ENCODE measurements around the gene GPHN. TPM values are rescaled to one million over a fixed set of nuclear protein-coding genes. Genes with fewer than 3 reads are reported as not detected.

GPHN gene
- total RNA-seq, 1 experiment from 2014 or later, result 18.1 TPM

DNA sequence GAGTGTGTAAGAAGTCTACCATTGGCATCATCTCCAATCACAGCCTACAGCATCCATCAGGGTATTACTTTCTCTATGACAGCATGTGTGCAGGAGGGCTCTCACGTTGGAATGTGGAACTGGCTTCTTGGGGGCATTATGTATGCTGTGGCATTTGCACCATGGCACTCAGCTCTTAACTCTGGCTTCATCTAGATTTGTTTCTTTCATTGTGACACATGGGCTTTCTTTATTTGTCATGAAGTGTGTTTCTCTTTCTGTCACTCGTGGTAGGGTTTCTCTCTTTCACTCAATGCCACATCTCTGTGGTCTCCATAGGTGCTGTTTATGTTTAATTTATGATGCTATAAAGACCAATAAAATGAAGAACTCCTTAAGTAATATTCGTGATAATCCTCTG lies 490.1 kb downstream of the GPHN start (continued):
- TF ChIP-seq, protein P1, sequence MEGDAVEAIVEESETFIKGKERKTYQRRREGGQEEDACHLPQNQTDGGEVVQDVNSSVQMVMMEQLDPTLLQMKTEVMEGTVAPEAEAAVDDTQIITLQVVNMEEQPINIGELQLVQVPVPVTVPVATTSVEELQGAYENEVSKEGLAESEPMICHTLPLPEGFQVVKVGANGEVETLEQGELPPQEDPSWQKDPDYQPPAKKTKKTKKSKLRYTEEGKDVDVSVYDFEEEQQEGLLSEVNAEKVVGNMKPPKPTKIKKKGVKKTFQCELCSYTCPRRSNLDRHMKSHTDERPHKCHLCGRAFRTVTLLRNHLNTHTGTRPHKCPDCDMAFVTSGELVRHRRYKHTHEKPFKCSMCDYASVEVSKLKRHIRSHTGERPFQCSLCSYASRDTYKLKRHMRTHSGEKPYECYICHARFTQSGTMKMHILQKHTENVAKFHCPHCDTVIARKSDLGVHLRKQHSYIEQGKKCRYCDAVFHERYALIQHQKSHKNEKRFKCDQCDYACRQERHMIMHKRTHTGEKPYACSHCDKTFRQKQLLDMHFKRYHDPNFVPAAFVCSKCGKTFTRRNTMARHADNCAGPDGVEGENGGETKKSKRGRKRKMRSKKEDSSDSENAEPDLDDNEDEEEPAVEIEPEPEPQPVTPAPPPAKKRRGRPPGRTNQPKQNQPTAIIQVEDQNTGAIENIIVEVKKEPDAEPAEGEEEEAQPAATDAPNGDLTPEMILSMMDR (IDR thresholded peaks at IDR 0.05), result no peak
- TF ChIP-seq, protein P2, sequence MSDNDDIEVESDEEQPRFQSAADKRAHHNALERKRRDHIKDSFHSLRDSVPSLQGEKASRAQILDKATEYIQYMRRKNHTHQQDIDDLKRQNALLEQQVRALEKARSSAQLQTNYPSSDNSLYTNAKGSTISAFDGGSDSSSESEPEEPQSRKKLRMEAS (CRISPR knock-in tag; IDR thresholded peaks at IDR 0.05), result no peak
- TF ChIP-seq, protein P3, sequence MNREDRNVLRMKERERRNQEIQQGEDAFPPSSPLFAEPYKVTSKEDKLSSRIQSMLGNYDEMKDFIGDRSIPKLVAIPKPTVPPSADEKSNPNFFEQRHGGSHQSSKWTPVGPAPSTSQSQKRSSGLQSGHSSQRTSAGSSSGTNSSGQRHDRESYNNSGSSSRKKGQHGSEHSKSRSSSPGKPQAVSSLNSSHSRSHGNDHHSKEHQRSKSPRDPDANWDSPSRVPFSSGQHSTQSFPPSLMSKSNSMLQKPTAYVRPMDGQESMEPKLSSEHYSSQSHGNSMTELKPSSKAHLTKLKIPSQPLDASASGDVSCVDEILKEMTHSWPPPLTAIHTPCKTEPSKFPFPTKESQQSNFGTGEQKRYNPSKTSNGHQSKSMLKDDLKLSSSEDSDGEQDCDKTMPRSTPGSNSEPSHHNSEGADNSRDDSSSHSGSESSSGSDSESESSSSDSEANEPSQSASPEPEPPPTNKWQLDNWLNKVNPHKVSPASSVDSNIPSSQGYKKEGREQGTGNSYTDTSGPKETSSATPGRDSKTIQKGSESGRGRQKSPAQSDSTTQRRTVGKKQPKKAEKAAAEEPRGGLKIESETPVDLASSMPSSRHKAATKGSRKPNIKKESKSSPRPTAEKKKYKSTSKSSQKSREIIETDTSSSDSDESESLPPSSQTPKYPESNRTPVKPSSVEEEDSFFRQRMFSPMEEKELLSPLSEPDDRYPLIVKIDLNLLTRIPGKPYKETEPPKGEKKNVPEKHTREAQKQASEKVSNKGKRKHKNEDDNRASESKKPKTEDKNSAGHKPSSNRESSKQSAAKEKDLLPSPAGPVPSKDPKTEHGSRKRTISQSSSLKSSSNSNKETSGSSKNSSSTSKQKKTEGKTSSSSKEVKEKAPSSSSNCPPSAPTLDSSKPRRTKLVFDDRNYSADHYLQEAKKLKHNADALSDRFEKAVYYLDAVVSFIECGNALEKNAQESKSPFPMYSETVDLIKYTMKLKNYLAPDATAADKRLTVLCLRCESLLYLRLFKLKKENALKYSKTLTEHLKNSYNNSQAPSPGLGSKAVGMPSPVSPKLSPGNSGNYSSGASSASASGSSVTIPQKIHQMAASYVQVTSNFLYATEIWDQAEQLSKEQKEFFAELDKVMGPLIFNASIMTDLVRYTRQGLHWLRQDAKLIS (CRISPR knock-in tag; IDR thresholded peaks at IDR 0.05; ENCODE audit: borderline replicate concordance), result no peak
- TF ChIP-seq KAT7 (CRISPR knock-in tag; IDR thresholded peaks at IDR 0.05; ENCODE audit: borderline replicate concordance), result no peak

DNA sequence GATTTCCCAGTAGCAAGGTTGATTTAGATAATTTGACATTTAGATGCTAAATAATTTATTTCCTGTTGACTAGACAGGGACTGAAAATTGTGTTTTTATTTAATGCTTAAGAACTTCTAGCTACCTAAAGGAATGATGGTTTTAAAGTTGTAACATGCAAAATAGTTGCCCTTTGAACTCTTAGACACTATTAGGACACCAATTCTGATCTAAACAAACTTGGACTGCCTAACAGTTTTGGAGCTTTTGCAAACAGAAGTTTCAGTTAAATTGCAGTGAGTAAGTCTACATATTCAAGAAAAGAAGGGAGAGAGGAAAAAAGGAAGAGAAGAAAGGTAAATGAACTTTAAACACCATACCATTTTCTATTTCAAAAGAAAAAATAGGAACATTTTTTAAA lies 492.0 kb downstream of the GPHN start:
- CTCF ChIA-PET, result no interaction called here
- ATAC-seq (no peak), DNase-seq (ENCODE audit: low spot score) (no peak)
- Mint-ChIP-seq H3K36me3 (no peaks in the 10 kb centered on the region), H3K9me3 (no peaks in the 10 kb centered on the region), H3K4me1 (no peaks in the 10 kb centered on the region), H3K27me3 (ENCODE audit: low read depth) (no peaks in the 10 kb centered on the region), H3K27ac (no peak overlapping the region), H3K4me3 (no peak overlapping the region)
- POLR2A ChIA-PET, result no interaction called here
- TF ChIP-seq NFATC4 (CRISPR knock-in tag; IDR thresholded peaks at IDR 0.05), result no peak
- no peak for TF ChIP-seq ZNF121 (CRISPR knock-in tag; IDR thresholded peaks at IDR 0.05)
- no peak for TF ChIP-seq ZNF138 (CRISPR knock-in tag; conservative IDR thresholded peaks at IDR 0.05)
- TF ChIP-seq, protein P4, sequence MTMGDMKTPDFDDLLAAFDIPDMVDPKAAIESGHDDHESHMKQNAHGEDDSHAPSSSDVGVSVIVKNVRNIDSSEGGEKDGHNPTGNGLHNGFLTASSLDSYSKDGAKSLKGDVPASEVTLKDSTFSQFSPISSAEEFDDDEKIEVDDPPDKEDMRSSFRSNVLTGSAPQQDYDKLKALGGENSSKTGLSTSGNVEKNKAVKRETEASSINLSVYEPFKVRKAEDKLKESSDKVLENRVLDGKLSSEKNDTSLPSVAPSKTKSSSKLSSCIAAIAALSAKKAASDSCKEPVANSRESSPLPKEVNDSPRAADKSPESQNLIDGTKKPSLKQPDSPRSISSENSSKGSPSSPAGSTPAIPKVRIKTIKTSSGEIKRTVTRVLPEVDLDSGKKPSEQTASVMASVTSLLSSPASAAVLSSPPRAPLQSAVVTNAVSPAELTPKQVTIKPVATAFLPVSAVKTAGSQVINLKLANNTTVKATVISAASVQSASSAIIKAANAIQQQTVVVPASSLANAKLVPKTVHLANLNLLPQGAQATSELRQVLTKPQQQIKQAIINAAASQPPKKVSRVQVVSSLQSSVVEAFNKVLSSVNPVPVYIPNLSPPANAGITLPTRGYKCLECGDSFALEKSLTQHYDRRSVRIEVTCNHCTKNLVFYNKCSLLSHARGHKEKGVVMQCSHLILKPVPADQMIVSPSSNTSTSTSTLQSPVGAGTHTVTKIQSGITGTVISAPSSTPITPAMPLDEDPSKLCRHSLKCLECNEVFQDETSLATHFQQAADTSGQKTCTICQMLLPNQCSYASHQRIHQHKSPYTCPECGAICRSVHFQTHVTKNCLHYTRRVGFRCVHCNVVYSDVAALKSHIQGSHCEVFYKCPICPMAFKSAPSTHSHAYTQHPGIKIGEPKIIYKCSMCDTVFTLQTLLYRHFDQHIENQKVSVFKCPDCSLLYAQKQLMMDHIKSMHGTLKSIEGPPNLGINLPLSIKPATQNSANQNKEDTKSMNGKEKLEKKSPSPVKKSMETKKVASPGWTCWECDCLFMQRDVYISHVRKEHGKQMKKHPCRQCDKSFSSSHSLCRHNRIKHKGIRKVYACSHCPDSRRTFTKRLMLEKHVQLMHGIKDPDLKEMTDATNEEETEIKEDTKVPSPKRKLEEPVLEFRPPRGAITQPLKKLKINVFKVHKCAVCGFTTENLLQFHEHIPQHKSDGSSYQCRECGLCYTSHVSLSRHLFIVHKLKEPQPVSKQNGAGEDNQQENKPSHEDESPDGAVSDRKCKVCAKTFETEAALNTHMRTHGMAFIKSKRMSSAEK (CRISPR knock-in tag; IDR thresholded peaks at IDR 0.05; ENCODE audit: borderline replicate concordance), result no peak
- TF ChIP-seq, protein P5, sequence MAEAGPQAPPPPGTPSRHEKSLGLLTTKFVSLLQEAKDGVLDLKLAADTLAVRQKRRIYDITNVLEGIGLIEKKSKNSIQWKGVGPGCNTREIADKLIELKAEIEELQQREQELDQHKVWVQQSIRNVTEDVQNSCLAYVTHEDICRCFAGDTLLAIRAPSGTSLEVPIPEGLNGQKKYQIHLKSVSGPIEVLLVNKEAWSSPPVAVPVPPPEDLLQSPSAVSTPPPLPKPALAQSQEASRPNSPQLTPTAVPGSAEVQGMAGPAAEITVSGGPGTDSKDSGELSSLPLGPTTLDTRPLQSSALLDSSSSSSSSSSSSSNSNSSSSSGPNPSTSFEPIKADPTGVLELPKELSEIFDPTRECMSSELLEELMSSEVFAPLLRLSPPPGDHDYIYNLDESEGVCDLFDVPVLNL (CRISPR knock-in tag; IDR thresholded peaks at IDR 0.05; ENCODE audit: borderline replicate concordance, low read depth), result no peak
- no peak for TF ChIP-seq ATF1 (CRISPR knock-in tag; IDR thresholded peaks at IDR 0.05)
- TF ChIP-seq, protein P6, sequence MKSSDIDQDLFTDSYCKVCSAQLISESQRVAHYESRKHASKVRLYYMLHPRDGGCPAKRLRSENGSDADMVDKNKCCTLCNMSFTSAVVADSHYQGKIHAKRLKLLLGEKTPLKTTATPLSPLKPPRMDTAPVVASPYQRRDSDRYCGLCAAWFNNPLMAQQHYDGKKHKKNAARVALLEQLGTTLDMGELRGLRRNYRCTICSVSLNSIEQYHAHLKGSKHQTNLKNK (CRISPR knock-in tag; IDR thresholded peaks at IDR 0.05), result no peak
- TF ChIP-seq SMAD3 (CRISPR knock-in tag; IDR thresholded peaks at IDR 0.05; ENCODE audit: borderline replicate concordance), result no peak
- TF ChIP-seq, protein P7, sequence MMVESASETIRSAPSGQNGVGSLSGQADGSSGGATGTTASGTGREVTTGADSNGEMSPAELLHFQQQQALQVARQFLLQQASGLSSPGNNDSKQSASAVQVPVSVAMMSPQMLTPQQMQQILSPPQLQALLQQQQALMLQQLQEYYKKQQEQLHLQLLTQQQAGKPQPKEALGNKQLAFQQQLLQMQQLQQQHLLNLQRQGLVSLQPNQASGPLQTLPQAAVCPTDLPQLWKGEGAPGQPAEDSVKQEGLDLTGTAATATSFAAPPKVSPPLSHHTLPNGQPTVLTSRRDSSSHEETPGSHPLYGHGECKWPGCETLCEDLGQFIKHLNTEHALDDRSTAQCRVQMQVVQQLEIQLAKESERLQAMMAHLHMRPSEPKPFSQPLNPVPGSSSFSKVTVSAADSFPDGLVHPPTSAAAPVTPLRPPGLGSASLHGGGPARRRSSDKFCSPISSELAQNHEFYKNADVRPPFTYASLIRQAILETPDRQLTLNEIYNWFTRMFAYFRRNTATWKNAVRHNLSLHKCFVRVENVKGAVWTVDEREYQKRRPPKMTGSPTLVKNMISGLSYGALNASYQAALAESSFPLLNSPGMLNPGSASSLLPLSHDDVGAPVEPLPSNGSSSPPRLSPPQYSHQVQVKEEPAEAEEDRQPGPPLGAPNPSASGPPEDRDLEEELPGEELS (CRISPR knock-in tag; IDR thresholded peaks at IDR 0.05), result no peak
- TF ChIP-seq JUN (CRISPR knock-in tag; IDR thresholded peaks at IDR 0.05), result no peak
- TF ChIP-seq, protein P2 (CRISPR knock-in tag; IDR thresholded peaks at IDR 0.05), result no peak
- TF ChIP-seq, protein P8, sequence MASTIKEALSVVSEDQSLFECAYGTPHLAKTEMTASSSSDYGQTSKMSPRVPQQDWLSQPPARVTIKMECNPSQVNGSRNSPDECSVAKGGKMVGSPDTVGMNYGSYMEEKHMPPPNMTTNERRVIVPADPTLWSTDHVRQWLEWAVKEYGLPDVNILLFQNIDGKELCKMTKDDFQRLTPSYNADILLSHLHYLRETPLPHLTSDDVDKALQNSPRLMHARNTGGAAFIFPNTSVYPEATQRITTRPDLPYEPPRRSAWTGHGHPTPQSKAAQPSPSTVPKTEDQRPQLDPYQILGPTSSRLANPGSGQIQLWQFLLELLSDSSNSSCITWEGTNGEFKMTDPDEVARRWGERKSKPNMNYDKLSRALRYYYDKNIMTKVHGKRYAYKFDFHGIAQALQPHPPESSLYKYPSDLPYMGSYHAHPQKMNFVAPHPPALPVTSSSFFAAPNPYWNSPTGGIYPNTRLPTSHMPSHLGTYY (CRISPR knock-in tag; IDR thresholded peaks at IDR 0.05), result no peak
